Measurements from ENCODE around the gene HEATR5B. TPM values are rescaled to one million over a fixed set of nuclear protein-coding genes. Genes with fewer than 3 reads are reported as not detected.
"Not testable (repeated sequence)": the region's sequence is repeated elsewhere in the genome, so short reads cannot be mapped to it uniquely, and the experiment has no call there.

Gene HEATR5B
- total RNA-seq, 1 donor from 2014 or later: 40.3 TPM

DNA sequence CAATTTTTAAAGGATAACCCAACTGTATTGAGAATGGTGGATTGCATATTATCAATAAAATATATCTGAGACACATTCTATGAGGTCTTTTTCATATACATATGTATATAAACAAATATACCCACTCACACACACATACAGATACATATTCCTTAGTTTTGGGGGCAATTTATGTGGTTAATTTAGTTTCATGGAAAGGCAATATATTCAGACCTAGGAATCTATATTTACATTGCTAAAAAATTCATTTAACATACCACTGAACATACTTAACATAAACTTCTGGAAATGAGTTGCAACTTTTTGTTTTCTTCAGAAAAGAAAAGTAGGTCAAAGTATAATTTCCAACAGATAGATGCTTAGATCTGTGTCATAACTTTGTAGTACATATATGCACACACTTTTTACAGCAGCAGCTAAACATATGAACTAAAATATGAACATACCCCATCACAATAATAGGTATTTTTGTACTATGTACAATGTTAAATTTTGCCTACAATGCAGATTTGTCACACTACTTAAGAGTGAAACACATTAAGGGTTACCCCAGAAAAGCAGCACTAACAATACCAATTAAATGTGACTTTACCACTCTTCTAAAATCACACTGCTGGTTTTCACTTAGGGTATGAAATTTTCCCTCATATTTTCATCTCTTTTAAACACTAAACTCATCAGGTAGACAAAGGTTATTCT lies 23.0 kb downstream of the HEATR5B start:
- DNase-seq: no peak

DNA sequence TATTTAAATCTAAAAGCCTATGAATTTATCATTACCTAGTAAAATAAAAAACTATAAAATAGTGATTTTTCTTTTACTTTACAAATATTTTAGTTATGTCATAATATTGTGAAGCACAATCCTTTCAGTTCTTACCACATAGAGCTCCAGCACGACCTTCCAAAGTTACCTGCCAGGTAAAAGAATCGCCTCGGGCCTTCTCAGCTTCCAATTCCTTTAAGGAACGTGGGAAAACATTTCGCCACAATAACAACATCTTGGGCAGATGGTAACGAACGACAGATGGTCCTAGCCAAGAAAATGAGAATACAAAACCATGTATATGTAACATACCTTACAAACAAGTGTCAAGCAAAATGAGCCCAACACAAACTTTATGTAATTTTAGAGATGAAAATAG lies 23.7 kb downstream of the HEATR5B start:
- no peak for DNase-seq

DNA sequence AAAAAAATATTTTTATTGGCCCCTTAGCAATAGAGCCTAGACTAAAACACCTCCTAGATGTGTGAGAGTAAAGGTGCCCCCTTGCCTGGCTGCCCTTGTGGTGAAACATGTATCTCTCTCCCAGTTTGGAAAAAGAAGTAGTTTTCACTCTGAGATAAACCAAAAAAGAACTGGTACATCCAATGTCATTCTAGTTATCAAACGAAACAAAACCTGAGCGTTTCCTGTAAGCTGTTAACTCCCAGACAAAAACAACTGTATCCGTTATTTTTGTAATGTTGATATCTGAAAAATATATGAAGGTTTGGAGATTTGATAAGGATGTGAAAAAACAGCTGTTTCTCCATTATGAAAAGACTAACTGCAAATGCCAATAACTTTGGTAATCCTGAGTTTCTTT lies 24.3 kb downstream of the HEATR5B start:
- no peak for DNase-seq

DNA sequence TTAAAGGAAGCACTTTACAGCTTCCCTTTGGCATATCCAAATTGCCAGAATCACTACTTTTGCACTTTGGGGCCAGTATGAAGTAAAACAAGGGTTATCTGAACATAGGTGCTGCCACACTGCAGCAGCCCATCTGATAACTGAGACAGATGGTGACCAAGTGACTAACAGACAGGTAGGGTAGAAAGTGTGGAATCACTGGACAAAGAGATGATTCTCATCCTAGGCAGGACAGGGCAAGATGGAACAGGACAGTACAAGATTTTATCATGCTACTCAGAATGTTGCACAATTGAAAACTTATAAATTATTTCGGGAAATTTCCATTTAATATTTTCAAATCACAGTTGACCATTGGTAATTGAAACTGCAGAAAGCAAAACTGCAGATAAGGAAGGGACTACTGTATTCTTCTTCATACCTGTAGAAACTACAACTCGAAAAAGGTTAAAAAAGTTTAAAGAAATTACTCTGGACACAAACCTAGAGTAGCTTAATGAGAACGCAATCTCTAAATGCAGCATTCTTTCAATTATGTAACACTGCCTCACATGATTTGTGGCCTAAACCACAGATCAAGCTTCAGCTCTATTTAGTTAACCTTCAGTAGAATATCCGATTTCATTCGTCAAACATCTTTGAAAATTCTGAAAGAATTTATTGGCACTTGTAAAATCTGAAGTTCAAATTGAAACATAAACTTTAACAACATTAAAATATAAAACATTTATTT lies 31.4 kb downstream of the HEATR5B start:
- DNase-seq: no peak

DNA sequence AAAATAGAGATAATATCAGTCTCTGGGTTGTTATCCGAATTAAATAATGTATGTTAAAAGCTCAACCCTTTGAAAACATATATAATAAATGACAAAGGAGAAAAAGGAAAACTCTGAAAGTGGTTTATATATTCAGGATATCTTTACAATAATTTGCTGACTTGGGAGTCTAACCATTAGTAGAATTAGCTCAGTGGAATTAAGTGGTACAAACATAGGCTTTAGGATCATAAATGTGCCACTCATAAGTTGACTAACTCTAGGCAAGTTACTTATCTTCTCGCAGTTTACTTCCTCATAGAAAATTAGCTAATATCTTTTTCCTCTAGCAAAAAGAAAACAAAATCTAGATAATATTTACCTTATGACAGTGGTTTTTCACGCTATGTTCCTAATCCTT lies 44.6 kb downstream of the HEATR5B start:
- no peak for DNase-seq

DNA sequence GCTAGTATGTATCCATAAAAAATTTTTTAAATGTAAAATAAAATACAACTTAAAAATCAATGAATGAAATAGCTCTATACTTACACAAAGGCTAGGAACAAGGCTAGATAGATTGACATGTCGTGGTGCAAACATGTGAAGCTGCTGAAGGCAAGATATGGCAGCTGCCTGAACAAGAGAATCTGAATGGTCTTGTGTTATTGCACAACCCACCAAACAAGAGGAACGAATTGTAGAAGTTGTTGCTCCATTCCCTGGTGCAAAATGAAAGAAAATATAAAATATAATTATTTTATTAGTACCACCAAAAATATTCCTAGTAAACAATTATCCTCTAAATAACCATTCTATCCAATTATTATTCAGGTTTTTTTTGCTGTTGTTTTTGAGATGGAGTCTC lies 46.4 kb downstream of the HEATR5B start:
- no peak for DNase-seq

DNA sequence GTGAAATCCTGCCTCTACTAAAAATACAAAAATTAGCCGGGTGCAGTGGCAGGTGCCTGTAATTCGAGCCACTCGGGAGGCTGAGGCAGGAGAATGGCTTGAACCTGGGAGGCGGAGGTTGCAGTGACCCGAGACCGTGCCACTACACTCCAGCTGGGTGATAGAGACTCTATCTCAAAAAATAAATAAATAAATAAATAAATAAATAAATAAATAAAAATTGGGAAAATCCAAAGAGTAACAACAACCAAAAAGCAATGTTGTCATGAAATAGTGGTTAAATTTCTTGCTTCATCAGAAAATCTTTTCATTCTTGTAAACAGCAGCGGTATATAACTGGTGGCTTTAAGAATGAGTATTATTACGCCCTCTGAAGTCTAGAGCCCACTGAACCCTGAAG lies 54.4 kb downstream of the HEATR5B start:
- DNase-seq: no peak

DNA sequence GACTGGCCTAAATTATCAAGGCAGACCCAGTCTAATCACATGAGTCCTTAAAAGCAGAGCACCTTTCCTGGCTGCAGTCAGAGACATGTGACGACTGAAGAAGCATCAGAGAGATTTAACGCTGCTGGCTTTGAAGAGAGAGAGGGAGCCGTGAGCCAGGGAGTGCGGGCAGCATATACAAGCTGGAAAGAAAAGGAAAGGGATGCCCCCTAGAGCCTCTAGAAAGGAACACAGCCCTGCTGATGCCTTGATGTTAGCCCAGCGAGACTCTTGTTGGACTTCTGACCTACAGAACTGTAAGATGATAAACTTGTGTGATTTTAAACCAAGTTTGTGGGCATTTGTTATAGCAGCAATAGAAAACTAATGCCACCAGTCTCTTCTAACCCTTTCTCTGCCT lies 58.1 kb downstream of the HEATR5B start:
- peak; percentile 14 for DNase-seq

DNA sequence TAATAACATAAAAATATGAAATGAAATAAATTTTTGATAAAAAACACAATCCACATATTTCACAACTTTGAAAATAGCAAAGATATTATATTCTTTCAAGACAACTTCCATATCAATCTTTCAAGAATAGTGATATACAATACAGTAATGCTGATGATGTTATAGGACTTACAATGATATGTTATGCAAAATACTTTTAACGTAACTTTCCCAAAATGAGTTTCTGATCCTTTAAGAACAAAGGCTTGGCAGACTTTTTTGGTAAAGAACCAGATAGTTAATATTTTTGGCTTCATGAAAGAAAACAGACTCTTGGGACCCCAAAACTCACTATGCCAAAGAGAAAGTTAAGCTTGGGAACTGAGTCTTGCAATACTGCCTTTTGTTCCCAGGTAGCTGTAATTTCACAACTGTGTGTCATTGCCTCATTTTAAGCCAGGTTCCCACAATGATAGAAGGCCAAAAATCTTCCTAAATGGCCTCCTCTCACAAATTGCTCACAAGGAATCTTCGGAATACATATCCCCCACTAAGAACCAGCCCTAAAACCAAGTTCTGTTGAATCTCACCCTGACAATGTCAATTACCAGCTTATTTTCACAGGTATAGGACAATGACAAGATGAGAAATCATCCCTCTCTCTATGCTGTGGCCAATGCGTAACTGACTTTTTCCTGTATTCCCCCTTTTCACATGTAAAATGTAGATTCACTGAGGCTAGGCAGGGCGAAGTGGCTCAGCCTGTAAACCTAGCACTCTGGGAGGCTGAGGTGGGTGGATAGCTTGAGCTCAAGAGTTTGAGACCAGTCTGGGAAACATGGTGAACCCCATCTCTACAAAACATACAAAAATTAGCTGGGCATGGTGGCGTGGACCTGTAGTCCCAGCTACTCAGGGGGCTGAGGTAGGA lies 63.0 kb downstream of the HEATR5B start:
- no peak for DNase-seq

DNA sequence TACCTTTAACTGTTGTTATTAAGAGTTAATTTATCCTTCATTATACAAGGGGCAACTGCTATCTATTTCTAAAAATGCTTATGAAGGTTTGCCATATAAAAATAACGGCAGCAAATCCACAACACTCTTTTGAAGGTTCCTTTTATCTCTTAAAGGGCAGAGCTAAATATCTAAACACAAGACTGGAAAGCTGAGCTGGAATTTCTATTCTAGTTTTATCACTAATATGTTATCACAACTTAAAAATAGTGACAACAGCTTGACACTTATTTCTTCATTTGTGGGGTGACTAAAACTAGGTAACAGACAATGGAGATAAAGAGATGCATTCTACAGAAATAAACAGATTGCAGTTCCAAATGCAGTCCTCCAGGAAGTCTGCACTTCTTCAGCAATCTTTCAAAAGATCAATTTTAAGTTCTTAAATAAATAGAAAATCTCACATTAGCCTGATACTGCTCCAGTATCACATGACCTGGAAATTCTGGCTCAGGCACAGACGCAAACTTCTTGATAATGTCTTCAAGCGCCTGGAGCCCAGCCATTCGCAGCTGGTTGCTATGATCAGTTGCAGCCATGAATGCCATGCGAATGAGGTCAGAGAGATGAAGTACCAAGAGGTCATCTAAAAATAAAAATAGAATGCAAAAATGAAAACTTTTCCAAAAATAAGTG lies 63.8 kb downstream of the HEATR5B start:
- DNase-seq: peak; percentile 47

DNA sequence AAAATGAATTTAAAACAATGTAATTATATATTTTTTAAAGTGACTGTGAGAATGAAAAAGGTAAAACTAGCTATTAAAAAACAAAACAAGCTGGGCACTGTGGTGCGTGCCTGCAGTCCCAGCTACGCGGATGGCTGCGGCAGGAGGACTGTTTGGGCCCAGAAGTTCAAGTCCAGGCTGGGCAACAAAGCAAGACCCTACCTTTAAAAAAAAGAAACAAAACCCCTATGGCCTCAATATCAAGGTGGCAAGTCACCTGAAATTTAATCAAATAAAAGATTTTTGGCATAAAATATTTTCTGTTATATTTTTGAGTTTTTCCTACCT lies 70.9 kb downstream of the HEATR5B start:
- no peak for DNase-seq

DNA sequence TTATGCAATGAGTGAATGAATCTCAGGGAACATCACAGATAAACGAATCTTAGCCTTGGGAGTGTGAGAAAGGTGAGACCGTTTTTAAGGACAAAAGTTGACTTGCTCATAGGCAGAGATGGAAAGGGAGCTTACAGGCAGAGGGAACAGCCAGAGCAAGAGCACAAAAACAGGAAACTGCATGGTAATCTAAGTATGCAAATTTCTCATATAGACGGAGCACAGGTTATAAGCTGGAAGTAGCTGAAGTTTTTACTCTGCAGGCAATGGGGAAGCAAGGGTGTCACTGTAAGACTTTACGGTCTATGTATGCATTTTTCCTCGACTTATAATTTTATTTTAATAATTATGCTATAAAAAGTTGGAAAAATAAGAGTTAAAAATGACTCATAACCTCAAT lies 73.0 kb downstream of the HEATR5B start:
- no peak for DNase-seq

DNA sequence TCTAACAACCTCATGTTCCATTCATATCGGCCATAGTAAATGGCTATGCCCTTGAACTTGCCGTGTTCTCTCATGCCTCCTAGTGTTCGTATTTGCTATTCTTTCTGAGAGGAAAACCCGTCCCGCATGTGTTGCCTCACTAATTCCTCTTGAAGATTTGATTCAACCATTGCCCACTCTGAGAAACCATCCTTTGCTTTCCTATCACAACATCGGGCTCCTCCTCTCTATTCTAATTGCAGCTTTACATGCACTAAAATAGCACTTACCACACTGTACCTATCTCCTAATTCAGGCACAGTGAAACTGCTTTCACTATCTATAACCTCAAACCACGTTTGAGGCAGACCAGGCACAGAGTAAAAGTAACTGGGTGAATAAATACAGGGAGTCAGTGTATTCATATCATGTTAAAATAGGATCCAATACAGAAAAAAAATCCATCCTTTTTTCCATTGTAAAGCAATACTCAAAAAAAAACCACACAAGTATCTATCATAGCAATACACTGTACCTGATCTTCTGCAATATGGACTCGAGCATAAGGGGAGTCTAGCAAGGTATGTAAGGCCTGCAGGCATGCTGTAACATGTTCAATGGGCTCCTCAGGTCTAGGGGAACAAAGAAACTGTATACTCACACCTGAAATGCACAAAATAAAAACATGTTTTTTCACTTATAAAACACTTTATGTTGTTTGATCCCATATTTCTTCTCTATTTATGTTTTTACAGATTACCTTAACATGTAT lies 78.9 kb downstream of the HEATR5B start:
- DNase-seq: peak; percentile 61

DNA sequence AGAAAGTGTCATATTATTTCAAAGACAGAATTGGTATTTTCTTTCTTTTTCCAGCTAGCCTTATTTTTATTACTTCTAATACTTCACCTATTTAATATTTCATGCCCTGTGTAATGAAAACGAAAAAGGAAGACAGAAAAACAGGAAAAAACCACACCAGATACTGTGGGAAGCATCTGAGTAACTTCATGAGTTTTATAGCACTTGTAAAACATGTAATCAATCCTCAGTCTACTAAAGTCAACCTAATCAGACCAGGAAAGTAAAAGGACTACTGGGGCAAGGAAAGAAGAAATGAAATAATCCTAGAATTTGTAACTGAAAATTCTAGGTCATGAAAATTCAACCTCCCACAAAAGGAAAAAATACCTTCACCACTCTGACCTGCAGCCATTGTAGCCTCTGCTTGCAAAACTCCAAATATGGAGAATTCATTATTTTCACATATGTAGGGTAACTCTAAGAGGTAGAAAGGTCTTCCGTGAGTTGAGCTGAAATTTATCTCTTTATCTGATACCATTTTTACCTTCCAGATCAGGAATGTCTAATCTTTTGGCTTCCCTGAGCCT lies 83.1 kb downstream of the HEATR5B start:
- DNase-seq: no peak

DNA sequence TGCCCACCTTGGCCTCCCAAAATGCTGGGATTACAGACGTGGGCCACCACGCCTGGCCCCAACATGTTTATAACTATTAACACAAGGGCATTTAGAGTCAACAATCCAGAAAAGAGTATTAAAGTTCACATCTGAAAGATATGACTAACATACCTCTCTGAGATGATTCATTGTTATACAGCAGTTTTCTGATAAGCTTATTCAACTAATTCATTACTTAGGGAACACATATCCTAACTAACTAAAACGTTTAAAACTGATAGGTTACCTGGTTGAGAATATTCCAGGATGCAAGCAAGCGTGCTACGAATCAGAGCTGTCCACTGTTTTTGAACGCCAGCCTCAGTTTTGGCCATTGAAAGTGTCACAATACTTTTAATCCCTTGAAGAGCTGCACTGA lies 83.9 kb downstream of the HEATR5B start:
- DNase-seq: peak; percentile 7

DNA sequence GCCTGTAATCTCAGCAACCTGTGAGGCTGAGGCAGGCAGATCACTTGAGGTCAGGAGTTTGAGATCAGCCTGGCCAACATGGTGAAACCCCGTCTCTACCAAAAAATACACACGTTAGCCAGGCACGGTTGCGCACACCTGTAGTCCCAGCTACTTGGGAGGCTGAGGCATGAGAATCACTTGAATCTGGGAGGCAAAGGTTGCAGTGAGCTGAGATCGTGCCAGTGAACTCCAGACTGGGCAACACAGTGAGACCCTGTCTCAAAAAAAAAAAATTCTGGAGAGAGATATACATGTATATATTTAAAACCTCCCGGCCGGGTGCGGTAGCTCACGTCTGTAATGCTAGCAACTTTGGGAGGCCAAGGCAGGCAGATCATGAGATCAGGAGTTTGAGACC lies 84.8 kb downstream of the HEATR5B start:
- DNase-seq: not testable (repeated sequence)

DNA sequence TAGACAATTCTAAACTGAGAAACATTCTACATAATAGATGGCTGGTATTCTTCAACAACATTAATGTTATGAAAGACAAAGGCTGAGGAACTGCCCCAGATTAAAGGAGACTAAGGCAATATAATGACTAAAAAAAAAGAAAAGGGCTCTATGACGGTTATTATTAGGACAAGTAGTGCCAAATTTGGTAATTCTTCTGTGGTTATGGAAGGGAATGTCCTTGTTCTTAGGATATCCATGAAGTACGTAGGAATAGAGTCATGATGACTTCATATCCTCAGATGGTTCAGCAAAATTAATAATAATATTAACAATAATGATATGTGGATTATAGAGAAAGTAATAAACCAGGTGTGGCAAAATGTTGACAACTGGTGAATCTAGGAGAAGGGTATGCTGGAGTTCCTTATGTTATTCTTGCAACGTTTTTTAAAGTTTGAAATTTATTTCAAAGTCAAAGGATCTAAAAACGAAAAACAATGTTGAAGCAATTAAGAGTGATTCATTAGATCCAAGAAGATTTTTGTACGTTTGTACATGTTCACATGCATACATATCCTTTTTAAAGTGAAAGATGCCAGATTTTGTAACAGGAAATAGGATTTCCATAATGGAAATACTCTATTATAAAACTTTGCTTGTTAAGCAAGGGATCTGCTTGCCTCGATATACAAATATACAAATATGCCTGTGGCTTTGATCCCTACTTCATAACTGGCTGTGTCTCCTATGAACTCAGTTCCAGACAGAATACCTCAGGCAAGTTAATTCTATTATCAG lies 90.1 kb downstream of the HEATR5B start:
- DNase-seq: peak; percentile 16

DNA sequence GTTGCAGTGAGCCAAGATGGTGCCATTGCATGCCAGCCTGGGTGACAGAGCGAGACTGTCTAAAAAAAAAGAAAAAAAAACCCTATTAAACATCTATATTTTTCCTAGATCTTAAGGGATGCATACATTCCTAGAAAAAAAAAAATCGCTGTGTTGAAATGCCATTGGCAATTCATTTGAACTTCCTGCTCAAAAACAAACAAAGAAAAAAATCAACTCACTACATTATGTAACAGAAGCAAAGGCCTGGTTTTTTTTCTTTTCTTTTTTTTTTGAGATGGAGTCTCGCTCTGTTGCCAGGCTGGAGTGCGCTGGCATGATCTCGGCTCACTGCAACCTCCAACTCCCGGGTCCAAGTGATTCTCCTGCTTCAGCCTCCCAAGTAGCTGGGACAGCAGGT lies 96.2 kb downstream of the HEATR5B start:
- no peak for DNase-seq

DNA sequence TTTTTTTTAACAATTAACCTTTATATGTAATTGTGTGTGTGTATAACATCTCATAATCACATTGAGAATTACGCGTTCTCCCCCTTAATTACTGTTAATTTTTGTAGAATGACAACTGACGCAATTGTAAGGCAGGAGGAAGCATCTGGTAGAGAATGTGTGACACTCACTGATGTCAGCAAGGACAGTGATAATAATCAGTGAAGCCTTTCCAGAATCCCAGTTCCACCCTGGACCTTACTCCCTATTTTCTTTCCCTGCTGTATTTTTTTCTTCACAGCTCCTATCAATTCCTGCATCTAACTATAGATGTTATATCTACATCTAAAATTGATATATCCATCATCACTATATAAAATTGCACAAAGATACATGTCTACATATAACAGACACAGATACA lies 101.7 kb downstream of the HEATR5B start:
- peak; percentile 4 for DNase-seq

DNA sequence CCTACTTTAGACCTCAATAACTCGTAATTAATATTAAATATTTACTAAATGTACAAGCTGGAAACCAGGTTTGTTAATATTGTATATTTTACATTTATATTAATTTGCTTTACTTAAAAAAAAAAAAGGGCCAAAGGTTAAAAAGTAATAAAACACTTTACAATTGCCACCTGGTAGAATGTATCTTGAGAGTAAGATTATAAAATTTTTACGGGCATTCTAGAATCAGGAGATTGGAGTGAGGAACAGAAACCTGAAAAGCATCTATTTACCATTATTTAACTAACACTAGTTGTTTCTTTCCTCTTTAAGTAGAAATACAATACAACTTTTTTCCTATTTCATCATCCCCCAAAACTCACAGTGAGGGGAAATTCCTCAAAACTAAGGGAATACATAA lies 102.3 kb downstream of the HEATR5B start:
- no peak for DNase-seq

DNA sequence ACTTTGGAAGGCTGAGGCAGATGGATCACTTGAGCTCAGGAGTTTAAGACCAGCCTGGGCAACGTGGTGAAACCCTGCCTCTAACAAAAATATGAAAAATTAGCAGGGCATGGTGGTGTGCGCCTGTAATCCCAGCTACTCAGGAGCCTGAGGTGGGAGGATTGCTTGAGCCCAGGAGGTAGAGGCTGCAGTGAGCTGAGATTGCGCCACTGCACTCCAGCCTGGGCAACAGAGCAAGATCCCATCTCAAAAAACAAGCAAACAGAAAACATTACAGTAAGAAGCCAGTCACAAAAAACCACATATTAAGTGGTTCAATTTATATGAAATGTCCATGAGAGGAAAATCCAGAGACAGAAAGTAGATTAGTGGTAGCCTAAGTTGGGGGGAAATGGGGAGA lies 105.2 kb downstream of the HEATR5B start:
- not testable (repeated sequence) for DNase-seq

Measured in dermis blood vessel endothelial cell (primary cell).